Measurements from ENCODE around the gene RABGAP1L. TPM values are rescaled to one million over a fixed set of nuclear protein-coding genes. Genes with fewer than 3 reads are reported as not detected.
"Not testable (repeated sequence)": the region's sequence is repeated elsewhere in the genome, so short reads cannot be mapped to it uniquely, and the experiment has no call there.

RABGAP1L gene
- total and polyA plus RNA-seq, 2 of the 4 experiments (the other 2 are of a cell fraction), result 7.9 to 26.7 TPM

GRCh38 chr1:174895610-174896009 lies 736.3 kb downstream of the RABGAP1L start:
- H3K36me3 ChIP-seq (ENCODE audit: control insufficient read depth, insufficient read depth, low read length); H4K91ac ChIP-seq (ENCODE audit: insufficient read depth, low read depth, low read length); H3K4me2 ChIP-seq (ENCODE audit: low read depth, low read length); H3K23ac ChIP-seq (ENCODE audit: low read depth, low read length); ATAC-seq (ENCODE audit: low read depth); H2BK120ac ChIP-seq (ENCODE audit: low read depth, low read length); H3K9me3 ChIP-seq (ENCODE audit: control insufficient read depth, insufficient read depth, low read length); H3K4me1 ChIP-seq (ENCODE audit: control insufficient read depth, insufficient read depth, low read length); H4K20me1 ChIP-seq (ENCODE audit: insufficient read depth, low read length); H3K4me3 ChIP-seq (ENCODE audit: insufficient read depth, low read depth, low read length); H2AFZ ChIP-seq (replicated peaks; ENCODE audit: low read length, poor library complexity); H4K8ac ChIP-seq (ENCODE audit: low read depth in 2 of 2, low read length in 2 of 2); H2BK20ac ChIP-seq (ENCODE audit: low read depth, low read length); H3K27ac ChIP-seq (ENCODE audit: insufficient read depth, low read length); H3K14ac ChIP-seq (replicated peaks; ENCODE audit: low read depth, low read length); H3K27me3 ChIP-seq (ENCODE audit: control insufficient read depth, insufficient read depth, low read length); H3K4ac ChIP-seq (ENCODE audit: low read depth, low read length); H2BK5ac ChIP-seq (ENCODE audit: low read depth, low read length, poor library complexity, severe bottlenecking); H2AK5ac ChIP-seq (ENCODE audit: low read depth, low read length); H3K9ac ChIP-seq (ENCODE audit: low read depth, low read length); H3K18ac ChIP-seq (ENCODE audit: low read depth, low read length); dilution Hi-C loops (cut with HindIII; ENCODE audit: low sequenced_read_pairs, unreplicated experiment); H3K79me1 ChIP-seq (ENCODE audit: low read depth in 1 of 2, low read length in 2 of 2); H4K5ac ChIP-seq (ENCODE audit: low read depth, low read length); in situ Hi-C loops (cut with MboI; ENCODE audit: low sequenced_read_pairs); POLR2A ChIA-PET (ENCODE audit: unreplicated experiment); DNase-seq; BruUV-seq (replicated peaks); intact Hi-C loops (cut with micrococcal nuclease); H2AK9ac ChIP-seq (replicated peaks; ENCODE audit: low read depth, low read length, poor library complexity); CTCF ChIA-PET; H3K9me1 ChIP-seq (ENCODE audit: insufficient read depth, low read length); H2BK15ac ChIP-seq (ENCODE audit: low read depth, low read length); H3K56ac ChIP-seq (ENCODE audit: extremely low read depth, insufficient read depth, low read length): not testable (repeated sequence)
- no CpG with 5 or more reads among the region's 1 CpG for WGBS, 2 experiments (ENCODE audit: extremely low coverage in 2 of 2, insufficient read length in 1 of 2)
